SK-N-SH (cell line): ENCODE measurements around the gene FALEC. TPM values are rescaled to one million over a fixed set of nuclear protein-coding genes. Genes with fewer than 3 reads are reported as not detected.

Experiments
- CTCF ChIA-PET: fragments of 300-600, 350-600 bp; formaldehyde crosslinking; extraction: SDS; loops from one replicate; lab custom pipeline; 2021; lab: Yijun Ruan, JAX
- POLR2A ChIA-PET: fragments of 350-600 bp; sonication (Branson Sonifier 250); formaldehyde crosslinking; extraction: SDS; loops from one replicate; lab custom pipeline; 2020; ENCODE audit warnings: antibody characterized with exemption, inconsistent platforms; lab: Yijun Ruan, JAX
- DNase-seq: peaks from one replicate; pipeline ENCODE4 v3.0.0; 2012
- H2AFZ ChIP-seq: fragments of 200-600 bp; sonication (generic); 2 replicates; pipeline ENCODE4 v1.8.1; 2016; ENCODE audit warnings: antibody characterized with exemption, mild to moderate bottlenecking, low read depth
- H3F3A ChIP-seq: fragments of 200-600 bp; sonication (generic); replicated peaks from 2 replicates; pipeline ENCODE3; 2016; ENCODE audit warnings: antibody characterized with exemption, mild to moderate bottlenecking; ENCODE audit not compliant: insufficient read depth
- H3K27ac ChIP-seq, 2 experiments: fragments of 200-500 bp in 1 of 2; fragments of 200-600 bp in 1 of 2; sonication (Bioruptor generic) in 1 of 2; sonication (generic), shearing (Covaris generic) in 1 of 2; 2 replicates each; pipeline versions ENCODE4 v1.5.1 to v1.6.1; 2014 to 2016; ENCODE audit warnings: low read depth in 2 of 2, inconsistent platforms in 1 of 2, low read length in 1 of 2, mild to moderate bottlenecking in 1 of 2, mixed read lengths in 1 of 2
- H3K27me3 ChIP-seq: fragments of 200-600 bp; sonication (generic), shearing (Covaris generic); 2 replicates; pipeline ENCODE4 v1.6.1; 2016; ENCODE audit warnings: mixed run types; ENCODE audit not compliant: insufficient read depth
- H3K36me3 ChIP-seq, 2 experiments: fragments of 200-500 bp in 1 of 2; fragments of 200-600 bp in 1 of 2; sonication (Bioruptor generic) in 1 of 2; sonication (generic) in 1 of 2; replicated peaks in 1 of 2; 2 replicates each; pipeline versions ENCODE3 to v1.5.1; 2014 to 2016; ENCODE audit warnings: low read length in 1 of 2, mild to moderate bottlenecking in 1 of 2; ENCODE audit not compliant: insufficient read depth in 2 of 2, control insufficient read depth in 1 of 2
- H3K4me1 ChIP-seq, 2 experiments: fragments of 200-500 bp in 1 of 2; fragments of 200-600 bp in 1 of 2; sonication (Bioruptor generic) in 1 of 2; sonication (generic), shearing (Covaris generic) in 1 of 2; 2 replicates each; pipeline versions ENCODE4 v1.5.1 to v1.6.1; 2014 to 2016; ENCODE audit warnings: low read depth in 1 of 2, low read length in 1 of 2, mixed run types in 1 of 2; ENCODE audit not compliant: insufficient read depth in 2 of 2, control insufficient read depth in 1 of 2
- H3K4me2 ChIP-seq: fragments of 200-600 bp; sonication (generic), shearing (Covaris generic); 2 replicates; pipeline ENCODE4 v1.6.1; 2017; ENCODE audit warnings: mixed run types
- H3K4me3 ChIP-seq, 2 experiments: fragments of 200-500 bp in 1 of 2; fragments of 200-600 bp in 1 of 2; sonication (Bioruptor generic) in 1 of 2; sonication (generic), shearing (Covaris generic) in 1 of 2; 2 replicates each; pipeline versions ENCODE4 v1.5.1 to v1.8.1; 2014 to 2016; ENCODE audit warnings: low read depth in 2 of 2, inconsistent platforms in 1 of 2, low read length in 1 of 2, mild to moderate bottlenecking in 1 of 2, mixed read lengths in 1 of 2, moderate library complexity in 1 of 2
- H3K79me2 ChIP-seq: fragments of 200-600 bp; sonication (generic); 2 replicates; pipeline ENCODE4 v1.8.1; 2017; ENCODE audit warnings: mild to moderate bottlenecking; ENCODE audit not compliant: insufficient read depth
- H3K9ac ChIP-seq: fragments of 200-600 bp; sonication (generic); 2 replicates; pipeline ENCODE4 v1.6.1; 2017; ENCODE audit warnings: mixed run types
- H3K9me2 ChIP-seq: fragments of 200-600 bp; sonication (generic); 2 replicates; pipeline ENCODE4 v1.6.1; 2017; ENCODE audit warnings: mixed run types
- H3K9me3 ChIP-seq: fragments of 200-600 bp; sonication (generic); 2 replicates; pipeline ENCODE4 v1.6.1; 2017; ENCODE audit warnings: mixed run types, mild to moderate bottlenecking, moderate library complexity
- H4K20me1 ChIP-seq: fragments of 200-600 bp; sonication (generic); 2 replicates; pipeline ENCODE4 v1.6.1; 2017; ENCODE audit warnings: mild to moderate bottlenecking, mixed run types; ENCODE audit not compliant: insufficient read depth
- CHD2 ChIP-seq: fragments of 150-350 bp; IDR thresholded peaks from 2 replicates; pipeline ENCODE4 v1.6.1; 2018; ENCODE audit warnings: low read length; ENCODE audit not compliant: partially characterized antibody
- EP300 ChIP-seq, 2 experiments: IDR thresholded peaks; 2 replicates each; pipeline versions ENCODE4 v1.4.0 to v1.6.1; 2012; ENCODE audit warnings: borderline replicate concordance in 1 of 2, low read depth in 1 of 2, low read length in 1 of 2
- GABPA ChIP-seq: IDR thresholded peaks from 2 replicates; pipeline ENCODE4 v1.4.0; 2012; ENCODE audit warnings: low read depth, mild to moderate bottlenecking
- GATA2 ChIP-seq: sonication (generic); formaldehyde crosslinking; IDR thresholded peaks from 2 replicates; pipeline ENCODE4 v1.5.0; 2020; ENCODE audit warnings: mild to moderate bottlenecking, missing genetic modification reagents
- MEF2A ChIP-seq: IDR thresholded peaks from 2 replicates; pipeline ENCODE4 v1.4.0; 2012; ENCODE audit warnings: low read depth, borderline replicate concordance
- MXI1 ChIP-seq: IDR thresholded peaks from 2 replicates; pipeline ENCODE4 v1.6.1; 2012; ENCODE audit warnings: mild to moderate bottlenecking, low read depth, low read length, improper control_type of control experiment
- RAD21 ChIP-seq: IDR thresholded peaks from 2 replicates; pipeline ENCODE4 v1.6.1; 2012; ENCODE audit warnings: mild to moderate bottlenecking, low read length
- RCOR1 ChIP-seq: fragments of 150-350 bp; IDR thresholded peaks from 2 replicates; pipeline ENCODE4 v1.6.1; 2017; ENCODE audit warnings: antibody characterized with exemption, low read length
- RXRA ChIP-seq: IDR thresholded peaks from 2 replicates; pipeline ENCODE4 v1.4.0; 2012; ENCODE audit warnings: low read depth, mild to moderate bottlenecking, borderline replicate concordance
- SIN3A ChIP-seq: IDR thresholded peaks from 2 replicates; pipeline ENCODE4 v1.6.1; 2012; ENCODE audit warnings: low read depth, mild to moderate bottlenecking, low read length, moderate library complexity, borderline replicate concordance
- TAF1 ChIP-seq: IDR thresholded peaks from 2 replicates; pipeline ENCODE4 v1.6.1; 2012; ENCODE audit warnings: low read depth, mild to moderate bottlenecking, low read length, moderate library complexity, borderline replicate concordance
- TCF12 ChIP-seq: IDR thresholded peaks from 2 replicates; pipeline ENCODE4 v1.4.0; 2012
- TEAD4 ChIP-seq: IDR thresholded peaks from 2 replicates; pipeline ENCODE4 v1.4.0; 2012; ENCODE audit warnings: mild to moderate bottlenecking, borderline replicate concordance; ENCODE audit not compliant: insufficient read depth
- WGBS: methylation state at CpG from one replicate; pipeline ENCODE4 v1.1.6; 2017; ENCODE audit warnings: low lambda C conversion rate; 5-methylcytosine and 5-hydroxymethylcytosine counted together
- polyA plus RNA-seq, 3 experiments: library from polyadenylated mRNA; depleted of rRNA; stranded (reverse); fragments of >200 nt; gene quantifications; 2 replicates each; pipeline ENCODE4 v1.2.3, GENCODE V29; 2012
- TF ChIP-seq, protein P1 (sequence below): fragments of 150-350 bp; IDR thresholded peaks from 2 replicates; pipeline ENCODE4 v1.6.1; 2017; ENCODE audit warnings: antibody characterized with exemption, low read length, low read depth, borderline replicate concordance
- TF ChIP-seq, protein P2 (sequence below): IDR thresholded peaks from 2 replicates; pipeline ENCODE4 v1.4.0; 2012; ENCODE audit warnings: low read depth
- TF ChIP-seq, protein P3 (sequence below): IDR thresholded peaks from 2 replicates; pipeline ENCODE4 v1.6.1; 2012; ENCODE audit warnings: mild to moderate bottlenecking, low read depth, low read length, moderate library complexity
- TF ChIP-seq, protein P4 (sequence below): fragments of 200-600 bp; sonication (generic); IDR thresholded peaks from 2 replicates; pipeline ENCODE4 v1.6.1; 2017; ENCODE audit warnings: antibody characterized with exemption, mild to moderate bottlenecking, moderate library complexity

FALEC gene
- polyA plus RNA-seq, 1 of the 3 experiments (the other 2 are of a cell fraction): 0.72 TPM

DNA sequence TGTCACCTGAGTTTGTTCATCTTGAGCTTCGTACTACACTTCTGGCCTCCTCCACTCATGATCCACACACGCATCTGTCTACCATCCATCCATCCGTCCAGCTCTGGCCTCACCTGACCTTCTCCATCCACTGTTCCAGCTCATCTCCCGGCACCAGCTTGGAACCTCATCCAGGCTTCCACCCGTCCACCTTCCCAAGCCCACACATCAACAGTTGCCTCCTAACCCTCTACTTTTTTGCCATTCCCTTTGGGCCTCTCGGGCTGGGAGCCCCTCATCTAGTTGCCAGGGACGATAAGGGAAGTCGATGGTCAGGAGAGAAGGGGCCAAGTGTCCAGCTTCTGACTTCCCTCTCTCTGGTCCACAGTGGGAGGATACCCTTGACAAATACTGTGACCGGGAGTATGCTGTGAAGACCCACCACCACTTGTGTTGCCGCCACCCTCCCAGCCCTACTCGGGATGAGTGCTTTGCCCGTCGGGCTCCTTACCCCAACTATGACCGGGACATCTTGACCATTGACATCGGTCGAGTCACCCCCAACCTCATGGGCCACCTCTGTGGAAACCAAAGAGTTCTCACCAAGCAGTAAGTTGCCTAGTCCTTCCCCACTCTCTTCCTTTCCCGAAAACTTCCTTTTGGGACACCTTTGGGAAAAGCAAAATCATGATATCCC is 3.4 kb upstream of the FALEC start:
- H2AFZ ChIP-seq: no peak overlapping the region
- whole genome bisulfite sequencing: 82% methylated on average over 14 of the region's 17 CpGs
- H3K27ac ChIP-seq: no peak overlapping the region
- H3K9me3 ChIP-seq: no peaks in the 10 kb centered on the region
- POLR2A ChIA-PET: no interaction called here
- peaks cover 3% of the 10 kb centered on the region for H3F3A ChIP-seq
- no peak overlapping the region for H3K4me3 ChIP-seq
- no peaks in the 10 kb centered on the region for H4K20me1 ChIP-seq
- no peak overlapping the region for H3K9ac ChIP-seq
- H3K4me1 ChIP-seq: peaks cover 8 to 17% of the 10 kb centered on the region in 2 experiments; a peak in 2 of 4 replicates
- H3K9me2 ChIP-seq: no peaks in the 10 kb centered on the region
- H3K36me3 ChIP-seq: no peaks in the 10 kb centered on the region
- CTCF ChIA-PET: interaction anchor here (6.0 kb wide), 1 partner anchor 20 kb away, joined by 29 read pairs; no protein-coding TSS in a partner anchor
- H3K4me2 ChIP-seq: no peak overlapping the region
- TF ChIP-seq SIN3A (no peak), TCF12 (no peak), TAF1 (no peak), GATA2 (CRISPR knock-in tag) (no peak), RCOR1 (no peak), EP300 (IDR thresholded peaks at IDR 0.05; ENCODE audit: borderline replicate concordance in 1 of 2, low read depth in 1 of 2, low read length in 1 of 2) (no peak), GABPA (no peak), MXI1 (no peak), TEAD4 (no peak), CHD2 (no peak), MEF2A (no peak), RXRA (no peak), RAD21 (no peak)
- TF ChIP-seq, protein P1, sequence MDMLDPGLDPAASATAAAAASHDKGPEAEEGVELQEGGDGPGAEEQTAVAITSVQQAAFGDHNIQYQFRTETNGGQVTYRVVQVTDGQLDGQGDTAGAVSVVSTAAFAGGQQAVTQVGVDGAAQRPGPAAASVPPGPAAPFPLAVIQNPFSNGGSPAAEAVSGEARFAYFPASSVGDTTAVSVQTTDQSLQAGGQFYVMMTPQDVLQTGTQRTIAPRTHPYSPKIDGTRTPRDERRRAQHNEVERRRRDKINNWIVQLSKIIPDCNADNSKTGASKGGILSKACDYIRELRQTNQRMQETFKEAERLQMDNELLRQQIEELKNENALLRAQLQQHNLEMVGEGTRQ: no peak
- TF ChIP-seq, protein P2, sequence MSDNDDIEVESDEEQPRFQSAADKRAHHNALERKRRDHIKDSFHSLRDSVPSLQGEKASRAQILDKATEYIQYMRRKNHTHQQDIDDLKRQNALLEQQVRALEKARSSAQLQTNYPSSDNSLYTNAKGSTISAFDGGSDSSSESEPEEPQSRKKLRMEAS: no peak
- TF ChIP-seq, protein P3, sequence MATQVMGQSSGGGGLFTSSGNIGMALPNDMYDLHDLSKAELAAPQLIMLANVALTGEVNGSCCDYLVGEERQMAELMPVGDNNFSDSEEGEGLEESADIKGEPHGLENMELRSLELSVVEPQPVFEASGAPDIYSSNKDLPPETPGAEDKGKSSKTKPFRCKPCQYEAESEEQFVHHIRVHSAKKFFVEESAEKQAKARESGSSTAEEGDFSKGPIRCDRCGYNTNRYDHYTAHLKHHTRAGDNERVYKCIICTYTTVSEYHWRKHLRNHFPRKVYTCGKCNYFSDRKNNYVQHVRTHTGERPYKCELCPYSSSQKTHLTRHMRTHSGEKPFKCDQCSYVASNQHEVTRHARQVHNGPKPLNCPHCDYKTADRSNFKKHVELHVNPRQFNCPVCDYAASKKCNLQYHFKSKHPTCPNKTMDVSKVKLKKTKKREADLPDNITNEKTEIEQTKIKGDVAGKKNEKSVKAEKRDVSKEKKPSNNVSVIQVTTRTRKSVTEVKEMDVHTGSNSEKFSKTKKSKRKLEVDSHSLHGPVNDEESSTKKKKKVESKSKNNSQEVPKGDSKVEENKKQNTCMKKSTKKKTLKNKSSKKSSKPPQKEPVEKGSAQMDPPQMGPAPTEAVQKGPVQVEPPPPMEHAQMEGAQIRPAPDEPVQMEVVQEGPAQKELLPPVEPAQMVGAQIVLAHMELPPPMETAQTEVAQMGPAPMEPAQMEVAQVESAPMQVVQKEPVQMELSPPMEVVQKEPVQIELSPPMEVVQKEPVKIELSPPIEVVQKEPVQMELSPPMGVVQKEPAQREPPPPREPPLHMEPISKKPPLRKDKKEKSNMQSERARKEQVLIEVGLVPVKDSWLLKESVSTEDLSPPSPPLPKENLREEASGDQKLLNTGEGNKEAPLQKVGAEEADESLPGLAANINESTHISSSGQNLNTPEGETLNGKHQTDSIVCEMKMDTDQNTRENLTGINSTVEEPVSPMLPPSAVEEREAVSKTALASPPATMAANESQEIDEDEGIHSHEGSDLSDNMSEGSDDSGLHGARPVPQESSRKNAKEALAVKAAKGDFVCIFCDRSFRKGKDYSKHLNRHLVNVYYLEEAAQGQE: no peak
- TF ChIP-seq, protein P4, sequence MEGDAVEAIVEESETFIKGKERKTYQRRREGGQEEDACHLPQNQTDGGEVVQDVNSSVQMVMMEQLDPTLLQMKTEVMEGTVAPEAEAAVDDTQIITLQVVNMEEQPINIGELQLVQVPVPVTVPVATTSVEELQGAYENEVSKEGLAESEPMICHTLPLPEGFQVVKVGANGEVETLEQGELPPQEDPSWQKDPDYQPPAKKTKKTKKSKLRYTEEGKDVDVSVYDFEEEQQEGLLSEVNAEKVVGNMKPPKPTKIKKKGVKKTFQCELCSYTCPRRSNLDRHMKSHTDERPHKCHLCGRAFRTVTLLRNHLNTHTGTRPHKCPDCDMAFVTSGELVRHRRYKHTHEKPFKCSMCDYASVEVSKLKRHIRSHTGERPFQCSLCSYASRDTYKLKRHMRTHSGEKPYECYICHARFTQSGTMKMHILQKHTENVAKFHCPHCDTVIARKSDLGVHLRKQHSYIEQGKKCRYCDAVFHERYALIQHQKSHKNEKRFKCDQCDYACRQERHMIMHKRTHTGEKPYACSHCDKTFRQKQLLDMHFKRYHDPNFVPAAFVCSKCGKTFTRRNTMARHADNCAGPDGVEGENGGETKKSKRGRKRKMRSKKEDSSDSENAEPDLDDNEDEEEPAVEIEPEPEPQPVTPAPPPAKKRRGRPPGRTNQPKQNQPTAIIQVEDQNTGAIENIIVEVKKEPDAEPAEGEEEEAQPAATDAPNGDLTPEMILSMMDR: no peak
- H3K27me3 ChIP-seq: no peaks in the 10 kb centered on the region
- peaks cover 13% of the 10 kb centered on the region for H3K79me2 ChIP-seq
- no peak for DNase-seq
